Mesenteric fat pad (tissue), 1 donor: ENCODE results near the gene DNAI2. TPM values are rescaled to one million over a fixed set of nuclear protein-coding genes. Genes with fewer than 3 reads are reported as not detected.

Source experiments
- DNase-seq: peaks from one replicate; pipeline ENCODE4 v3.0.0-alpha.2; 2020; ENCODE audit warnings: low spot score
- total RNA-seq: library from RNA; stranded (reverse); fragmentation: NEBNext Ultra II Directional; extraction: Animal tissue kit (Norgen Biotek cat#: 25700); gene quantifications from one replicate; pipeline ENCODE4 v1.2.1, GENCODE V29; 2021
- donor health status: DM: yes; HTN: yes; CAD: no.

DNAI2 gene
- total RNA-seq, 1 donor from 2014 or later, result not detected

DNA sequence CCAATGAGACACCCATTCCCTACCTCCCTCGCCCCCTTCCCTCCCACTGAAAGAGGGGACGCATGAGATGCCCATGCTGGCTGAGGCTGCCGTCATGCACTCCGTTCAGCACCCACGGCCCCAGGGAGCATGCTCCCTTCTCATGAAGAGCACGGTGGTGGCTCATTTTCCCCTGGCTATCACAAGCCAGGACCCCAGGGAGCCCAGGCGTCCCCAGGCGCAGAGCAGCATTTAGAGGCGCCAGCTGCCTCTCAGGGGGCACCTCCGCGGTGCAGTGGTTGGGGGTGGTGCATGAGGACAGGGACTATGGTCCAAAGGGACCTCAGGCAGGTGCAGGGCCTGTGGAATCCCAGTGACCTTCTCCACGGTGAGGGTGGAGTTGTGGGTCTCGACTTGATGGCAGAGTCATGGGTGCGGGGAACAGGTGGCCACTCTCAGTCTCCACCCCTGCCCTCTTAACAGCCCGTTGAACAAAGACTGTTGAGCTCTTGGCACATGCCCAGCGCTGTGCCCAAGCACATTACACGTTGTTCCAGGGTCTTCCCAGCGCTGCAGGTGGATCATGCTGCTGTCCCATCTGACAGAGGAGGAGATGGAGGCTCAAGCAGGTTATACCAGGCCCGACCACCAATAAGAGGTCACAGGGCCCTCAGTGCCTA, 65.6 kb downstream of the DNAI2 start:
- no peak for DNase-seq

DNA sequence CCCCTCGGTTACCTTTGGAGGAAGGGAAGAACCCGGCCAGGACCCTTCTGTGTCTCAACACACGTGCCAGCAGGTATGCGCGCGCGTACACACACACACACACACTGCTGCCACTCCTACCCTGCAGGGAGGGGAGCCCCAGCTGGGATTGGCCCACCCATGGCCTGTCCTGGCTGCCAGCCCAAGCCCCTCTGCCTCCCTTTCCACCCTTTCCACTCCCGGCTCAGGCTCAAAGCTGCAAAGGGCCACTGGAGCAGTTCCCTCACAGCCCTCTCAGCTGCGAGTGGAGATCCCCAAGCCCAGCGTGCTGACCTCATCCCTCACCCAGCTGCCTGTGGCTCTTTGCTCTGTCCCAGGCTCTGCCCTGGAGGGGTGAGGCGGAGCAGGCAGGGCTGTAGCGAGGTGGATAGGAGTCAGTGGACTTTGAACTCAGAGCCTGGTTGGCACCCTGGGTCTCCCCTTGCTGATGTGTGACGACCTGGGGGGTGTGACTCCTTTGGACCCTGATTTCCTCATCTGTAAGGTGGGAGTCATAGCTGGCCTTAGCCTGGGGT, 66.5 kb downstream of the DNAI2 start:
- no peak for DNase-seq

DNA sequence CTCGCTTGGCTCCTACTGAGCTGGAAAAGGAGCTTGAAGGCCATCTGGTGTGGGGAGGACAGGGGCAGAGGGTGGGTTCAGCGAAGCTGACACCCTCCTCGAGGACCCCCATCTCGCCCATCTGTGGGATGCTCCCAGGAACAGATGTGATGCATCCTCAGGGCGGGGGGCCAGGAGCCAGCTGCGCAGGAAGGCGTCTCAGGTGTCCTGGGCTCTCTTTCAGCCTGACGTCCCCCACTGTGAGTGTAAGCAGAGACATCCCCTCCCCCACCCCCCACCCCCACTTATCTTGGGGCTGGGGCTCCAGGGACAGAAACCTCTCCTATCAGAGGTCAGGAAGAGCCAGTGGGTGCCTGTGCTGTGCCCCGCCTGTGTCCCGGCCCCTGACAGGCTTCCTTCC, 68.2 kb downstream of the DNAI2 start:
- DNase-seq, result no peak

DNA sequence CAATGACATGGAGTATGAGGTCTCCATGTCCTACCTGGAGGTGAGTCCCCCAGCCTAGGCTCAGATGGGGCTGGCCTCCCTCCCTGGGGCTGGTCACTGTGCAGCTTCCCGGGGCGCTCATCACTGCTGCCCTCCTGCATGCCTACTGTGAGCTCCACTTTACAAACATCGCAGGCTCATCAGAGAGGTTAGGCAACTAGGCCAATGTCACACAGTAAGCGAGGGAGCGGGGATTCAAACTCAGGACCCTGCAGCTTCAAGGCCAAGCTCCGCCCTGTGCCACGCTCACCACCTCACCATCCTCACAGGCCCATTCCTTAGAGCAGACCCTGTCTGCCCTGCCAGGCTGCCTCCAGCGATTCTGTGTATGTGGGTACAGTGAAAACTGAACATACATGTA, 69.1 kb downstream of the DNAI2 start:
- no peak for DNase-seq

DNA sequence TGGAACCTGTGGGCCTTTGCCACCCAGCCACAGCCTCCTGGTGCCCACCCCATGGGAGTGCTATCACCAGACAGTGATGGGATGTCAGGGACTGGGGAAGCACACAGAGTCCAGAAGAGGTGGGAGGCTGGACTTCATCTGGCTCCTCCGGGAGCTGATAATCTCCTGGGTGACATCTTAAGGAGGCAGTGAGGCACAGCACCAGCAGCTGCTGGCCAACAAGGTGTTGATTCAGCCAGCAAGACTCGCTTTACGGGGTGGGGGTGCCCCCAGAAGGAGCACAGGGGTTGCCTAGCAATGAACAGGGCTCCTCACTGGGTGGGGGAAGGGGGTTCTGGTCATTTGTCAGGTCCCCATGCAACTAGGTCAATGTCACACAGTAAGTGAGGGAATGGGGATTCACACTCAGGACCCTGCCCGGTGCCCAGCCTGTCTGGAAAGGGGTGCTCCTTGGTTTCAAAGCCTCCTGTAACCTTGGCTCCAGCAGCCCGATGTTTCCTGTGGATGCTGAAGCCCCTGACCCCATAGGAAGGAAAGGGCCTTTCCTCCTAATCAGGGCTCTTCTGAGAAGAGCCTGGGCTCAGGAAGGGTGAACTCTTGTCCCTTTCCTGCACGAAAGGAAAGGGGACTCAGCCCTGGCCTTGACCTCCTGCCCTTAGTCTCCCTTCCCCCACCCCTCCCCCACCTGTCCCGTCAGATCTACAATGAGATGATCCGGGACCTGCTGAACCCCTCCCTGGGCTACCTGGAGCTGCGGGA, 69.7 kb downstream of the DNAI2 start:
- no peak for DNase-seq

DNA sequence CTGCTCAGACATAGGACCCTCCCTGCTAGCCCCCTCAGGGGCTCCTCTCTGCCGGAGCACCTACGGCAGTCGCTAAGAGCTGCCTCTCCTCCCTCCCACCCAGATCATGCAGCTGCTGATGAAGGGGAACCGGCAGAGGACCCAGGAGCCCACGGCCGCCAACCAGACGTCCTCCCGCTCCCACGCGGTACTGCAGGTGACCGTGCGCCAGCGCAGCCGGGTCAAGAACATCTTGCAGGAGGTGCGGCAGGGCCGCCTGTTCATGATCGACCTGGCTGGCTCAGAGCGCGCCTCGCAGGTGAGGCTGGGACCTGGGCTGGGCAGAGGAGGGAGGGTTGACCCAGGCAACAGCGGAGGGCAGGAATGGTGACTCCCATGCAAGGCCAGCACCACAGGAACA, 70.6 kb downstream of the DNAI2 start:
- no peak for DNase-seq

DNA sequence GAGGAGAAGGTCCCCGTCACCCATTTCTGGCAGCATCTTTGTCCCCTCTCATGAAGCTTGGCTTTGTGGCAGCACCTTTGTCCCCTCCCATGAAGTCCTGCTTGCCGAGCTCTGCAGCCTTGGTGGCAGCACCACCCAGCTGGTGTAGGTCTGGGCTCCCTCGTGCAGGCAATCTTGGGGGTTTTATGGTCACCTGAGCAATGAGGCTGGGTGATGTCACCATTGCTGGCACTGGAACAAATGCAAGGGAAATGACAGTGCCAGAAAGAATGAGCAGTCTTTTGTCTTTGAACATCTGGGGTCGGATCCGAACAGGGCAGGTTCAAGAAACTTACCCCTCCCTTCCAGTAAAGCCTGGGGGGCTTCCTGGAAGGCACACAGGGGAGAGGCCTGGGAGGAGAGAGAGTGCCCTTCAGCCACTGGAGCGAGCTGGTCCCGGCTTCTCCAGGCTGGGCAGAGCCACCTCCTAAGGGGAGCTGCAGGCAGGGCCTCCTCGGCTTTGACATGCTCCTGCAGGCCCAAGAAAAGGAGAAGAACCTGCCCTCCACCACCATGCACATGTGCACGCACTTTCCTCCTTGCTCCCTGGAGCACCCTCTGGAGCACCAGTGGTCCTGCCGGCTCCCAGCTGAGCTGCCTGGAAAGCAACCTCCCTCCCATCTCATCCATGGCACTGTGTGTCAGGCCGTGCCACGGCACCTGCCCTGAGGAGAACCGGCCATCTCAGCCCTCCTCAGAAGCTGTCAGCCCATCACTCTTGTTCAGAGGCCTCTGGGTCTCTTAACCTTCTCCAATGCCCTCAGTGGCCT, 71.6 kb downstream of the DNAI2 start:
- DNase-seq, result no peak

DNA sequence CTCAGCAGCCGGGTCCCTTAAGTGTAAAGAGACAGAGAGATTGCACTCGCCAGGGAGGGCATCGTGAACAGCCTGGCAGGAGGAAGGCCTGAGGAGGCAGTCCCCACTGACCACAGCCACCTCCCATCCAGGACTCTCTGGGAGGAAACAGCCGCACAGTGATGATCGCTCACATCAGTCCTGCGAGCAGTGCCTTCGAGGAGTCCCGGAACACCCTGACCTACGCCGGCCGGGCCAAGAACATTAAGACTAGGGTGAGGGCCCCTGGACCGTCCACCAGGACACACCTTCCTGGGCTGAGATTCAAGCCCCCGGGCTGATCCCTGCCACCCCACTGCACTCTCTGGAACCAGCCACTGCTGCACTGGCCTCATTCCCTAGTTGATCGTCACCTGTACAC, 73.6 kb downstream of the DNAI2 start:
- DNase-seq, result no peak

DNA sequence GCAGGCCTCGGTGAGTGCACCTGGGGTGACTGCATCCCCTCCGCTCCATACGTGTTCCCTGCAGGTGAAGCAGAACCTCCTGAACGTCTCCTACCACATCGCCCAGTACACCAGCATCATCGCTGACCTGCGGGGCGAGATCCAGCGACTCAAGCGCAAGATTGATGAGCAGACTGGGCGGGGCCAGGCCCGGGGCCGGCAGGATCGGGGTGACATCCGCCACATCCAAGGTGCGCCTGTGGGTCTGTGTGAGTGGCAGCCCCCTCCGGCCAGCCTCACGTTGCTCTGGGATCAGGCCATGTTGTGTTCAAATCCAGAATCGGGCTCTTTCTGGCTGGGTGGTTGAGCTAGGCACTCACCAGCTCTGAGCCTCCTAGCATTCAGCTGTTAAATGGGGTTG, 75.1 kb downstream of the DNAI2 start:
- DNase-seq, result no peak

DNA sequence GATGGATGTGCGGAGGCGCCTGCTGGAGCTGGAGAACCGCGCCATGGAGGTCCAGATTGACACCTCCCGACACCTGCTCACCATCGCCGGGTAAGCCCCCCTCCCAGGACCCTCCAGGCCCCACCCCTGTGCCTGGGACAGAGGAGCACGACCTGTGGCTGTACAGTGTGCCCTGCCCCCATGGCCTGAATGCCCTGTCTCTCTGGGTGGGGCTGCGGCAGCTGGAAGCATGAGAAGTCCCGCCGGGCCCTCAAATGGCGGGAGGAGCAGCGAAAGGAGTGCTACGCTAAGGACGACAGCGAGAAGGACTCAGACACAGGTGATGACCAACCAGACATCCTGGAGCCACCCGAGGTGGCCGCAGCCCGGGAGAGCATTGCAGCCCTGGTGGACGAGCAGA, 76.5 kb downstream of the DNAI2 start:
- DNase-seq, result no peak

DNA sequence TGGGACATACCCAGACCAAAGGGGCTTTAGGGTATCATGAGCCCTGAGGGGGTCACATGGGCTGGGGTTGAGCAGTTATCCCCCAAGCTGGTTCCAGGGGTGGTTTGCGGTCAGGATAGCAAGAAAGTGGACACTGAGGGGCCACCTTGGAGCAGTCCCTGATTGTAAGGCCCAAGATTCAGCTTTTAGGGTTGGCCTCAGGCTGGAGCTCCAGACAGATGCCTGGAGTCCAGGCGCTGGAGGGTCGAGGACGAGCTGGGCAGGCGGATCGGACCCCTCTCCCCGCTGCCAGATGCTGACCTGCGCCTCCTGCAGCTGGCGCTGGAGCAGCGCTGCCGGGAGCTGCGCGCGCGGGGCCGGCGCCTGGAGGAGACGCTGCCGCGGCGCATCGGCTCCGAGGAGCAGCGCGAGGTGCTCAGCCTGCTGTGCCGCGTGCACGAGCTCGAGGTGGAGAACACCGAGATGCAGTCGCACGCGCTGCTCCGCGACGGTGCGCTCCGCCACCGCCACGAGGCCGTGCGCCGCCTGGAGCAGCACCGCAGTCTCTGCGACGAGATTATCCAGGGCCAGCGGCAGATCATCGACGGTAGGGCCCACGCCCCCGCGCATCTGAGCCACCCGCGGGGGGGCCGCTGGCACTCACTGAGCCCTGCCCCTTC, 77.6 kb downstream of the DNAI2 start:
- no peak for DNase-seq

DNA sequence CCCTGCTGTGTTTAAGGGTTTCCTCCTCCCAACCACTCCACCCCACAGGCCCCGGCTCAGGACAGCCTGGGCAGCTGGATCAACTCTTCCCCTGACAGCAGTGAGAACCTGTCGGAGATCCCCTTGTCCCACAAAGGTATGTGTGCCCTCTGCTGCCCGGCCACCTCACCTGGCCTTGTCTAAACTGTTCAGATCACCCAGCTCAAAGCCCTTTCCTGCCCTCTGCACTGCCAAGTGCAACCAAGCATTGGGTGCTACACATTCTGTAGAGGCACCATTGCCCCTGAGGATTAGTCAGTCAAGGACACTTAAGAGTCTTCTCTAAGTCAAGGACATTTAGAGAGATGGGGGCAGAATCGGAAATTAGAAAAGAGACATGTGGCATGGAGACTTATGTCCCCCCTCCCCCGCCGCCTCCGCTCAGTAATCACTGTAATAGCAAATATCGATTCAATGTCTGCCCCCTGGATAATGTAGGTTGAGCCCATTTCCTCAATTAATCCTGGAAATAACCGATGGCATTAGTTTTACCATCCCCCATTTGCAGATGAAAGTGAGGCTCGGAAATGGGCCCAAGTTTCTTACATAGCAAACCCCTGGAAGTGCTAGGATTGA, 79.5 kb downstream of the DNAI2 start:
- DNase-seq, result no peak

DNA sequence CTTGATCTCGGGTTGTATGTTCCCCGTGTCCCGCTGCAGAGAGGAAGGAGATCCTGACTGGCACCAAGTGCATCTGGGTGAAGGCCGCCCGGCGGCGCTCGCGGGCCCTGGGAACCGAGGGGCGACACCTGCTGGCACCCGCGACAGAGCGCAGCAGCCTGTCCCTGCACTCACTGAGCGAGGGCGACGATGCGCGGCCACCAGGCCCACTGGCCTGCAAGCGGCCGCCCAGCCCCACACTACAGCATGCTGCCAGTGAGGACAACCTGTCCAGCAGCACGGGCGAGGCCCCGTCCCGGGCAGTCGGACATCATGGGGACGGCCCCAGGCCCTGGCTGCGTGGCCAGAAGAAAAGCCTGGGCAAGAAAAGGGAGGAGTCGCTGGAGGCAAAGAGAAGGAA, 80.1 kb downstream of the DNAI2 start:
- DNase-seq, result no peak

DNA sequence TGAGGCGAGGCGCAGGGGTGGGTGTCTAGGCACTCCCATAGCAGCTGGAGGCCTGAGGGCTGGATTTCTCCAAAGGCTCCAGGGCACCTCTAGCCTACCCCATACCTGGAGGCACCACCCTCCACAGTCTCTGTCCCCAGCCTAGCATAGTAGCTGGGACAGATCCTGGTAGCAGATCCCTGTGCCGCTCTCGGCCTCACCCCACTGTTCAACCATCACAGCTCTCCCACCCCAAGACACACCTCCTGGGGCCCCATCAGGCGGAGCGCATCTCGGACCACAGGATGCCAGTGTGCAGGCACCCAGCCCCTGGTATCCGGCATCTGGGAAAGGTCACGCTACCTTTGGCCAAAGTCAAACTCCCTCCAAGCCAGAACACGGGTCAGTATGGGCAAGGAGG, 80.5 kb downstream of the DNAI2 start:
- no peak for DNase-seq

DNA sequence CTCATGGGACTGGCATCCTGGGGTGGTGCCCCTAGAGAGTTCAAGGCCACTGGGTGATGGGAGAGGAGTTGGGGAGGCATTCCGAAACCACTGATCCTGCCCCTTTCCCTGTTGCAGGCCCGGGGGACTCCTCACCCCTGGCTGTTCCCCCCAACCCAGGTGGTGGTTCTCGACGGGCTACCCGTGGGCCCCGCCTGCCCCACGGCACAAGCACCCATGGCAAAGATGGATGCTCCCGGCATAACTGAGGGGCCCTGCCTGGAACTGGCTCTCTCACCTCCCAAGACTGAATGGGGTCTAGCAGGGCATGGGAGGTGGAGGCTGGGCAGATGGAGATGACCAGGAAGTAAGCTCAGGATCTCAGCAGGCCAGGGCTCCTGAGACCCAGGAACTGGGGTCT, 81.0 kb downstream of the DNAI2 start:
- no peak for DNase-seq

DNA sequence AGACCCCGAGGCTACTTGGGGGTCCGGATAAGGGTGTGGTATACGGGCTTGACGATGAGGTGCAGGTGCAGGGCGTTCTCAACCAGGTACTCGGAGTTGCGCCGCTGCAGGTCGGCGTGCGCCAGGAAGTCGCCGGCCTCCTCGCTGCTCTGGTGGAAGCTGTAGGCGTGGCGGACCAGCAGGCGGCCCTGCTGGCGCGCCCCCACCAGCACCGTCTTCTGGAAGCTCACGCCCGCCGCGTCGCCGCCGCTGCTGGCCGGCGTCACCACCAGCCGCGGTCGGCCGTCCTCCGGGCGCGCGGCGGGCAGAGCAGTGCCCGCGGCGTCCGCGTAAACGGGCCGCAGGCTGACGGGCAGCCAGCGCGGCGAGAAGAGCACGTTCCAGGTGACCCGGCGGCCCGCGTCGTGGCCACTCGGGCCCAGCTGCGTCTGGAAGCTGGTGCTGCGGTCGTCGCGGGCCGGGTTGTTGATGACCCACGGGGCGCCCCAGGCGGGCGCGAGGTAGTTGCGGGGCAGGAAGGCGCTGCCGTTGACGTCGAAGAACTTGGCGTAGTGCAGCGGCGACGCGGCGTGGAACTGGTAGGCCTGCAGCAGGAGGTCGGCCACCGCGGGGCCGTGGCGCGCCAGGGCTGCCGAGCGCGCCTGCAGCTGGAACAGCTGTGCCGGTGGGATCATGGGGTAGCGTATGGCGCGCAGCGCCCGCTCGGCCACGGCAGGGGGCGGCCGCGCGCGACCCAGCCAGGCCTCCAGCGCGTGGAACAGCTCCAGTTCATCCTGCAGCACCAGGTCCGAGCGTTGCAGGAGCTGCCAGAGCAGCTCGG, 82.8 kb downstream of the DNAI2 start:
- no peak for DNase-seq

DNA sequence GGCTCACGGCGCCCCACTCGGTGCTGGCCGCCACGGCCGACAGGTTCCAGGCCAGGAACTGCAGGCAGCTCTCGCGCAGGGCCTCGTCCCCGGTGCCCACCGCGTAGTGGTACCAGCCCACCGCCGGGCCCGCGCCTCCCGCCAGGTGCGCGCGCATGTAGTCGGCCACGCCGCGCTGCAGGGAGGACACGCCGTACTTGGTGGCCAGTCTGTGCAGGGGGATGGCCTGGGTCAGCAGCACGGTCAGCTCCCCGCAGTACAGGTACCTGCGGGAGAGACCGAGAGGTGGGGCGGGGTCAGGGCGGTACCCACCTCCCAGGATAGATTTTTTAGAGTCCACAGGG, 83.4 kb downstream of the DNAI2 start:
- DNase-seq, result no peak

DNA sequence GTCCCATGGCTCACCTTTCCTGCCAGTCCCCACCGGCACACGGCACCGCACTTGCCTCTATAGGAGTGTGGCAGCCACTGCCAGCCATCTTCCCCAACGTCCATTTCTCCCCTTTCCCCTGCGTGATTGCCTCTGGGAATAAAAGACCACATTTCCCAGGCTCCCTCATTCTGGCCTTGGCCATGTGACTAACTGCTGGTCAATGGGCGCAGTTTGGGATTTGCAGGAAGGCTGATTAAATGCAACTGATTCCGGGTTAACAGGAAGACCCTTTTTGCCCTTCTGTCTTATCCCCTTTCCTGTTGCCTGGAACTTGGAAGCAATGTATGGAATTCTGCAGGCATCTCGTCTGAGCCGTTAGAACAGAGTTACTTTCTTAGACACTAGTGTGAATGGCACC, 84.7 kb downstream of the DNAI2 start:
- no peak for DNase-seq

DNA sequence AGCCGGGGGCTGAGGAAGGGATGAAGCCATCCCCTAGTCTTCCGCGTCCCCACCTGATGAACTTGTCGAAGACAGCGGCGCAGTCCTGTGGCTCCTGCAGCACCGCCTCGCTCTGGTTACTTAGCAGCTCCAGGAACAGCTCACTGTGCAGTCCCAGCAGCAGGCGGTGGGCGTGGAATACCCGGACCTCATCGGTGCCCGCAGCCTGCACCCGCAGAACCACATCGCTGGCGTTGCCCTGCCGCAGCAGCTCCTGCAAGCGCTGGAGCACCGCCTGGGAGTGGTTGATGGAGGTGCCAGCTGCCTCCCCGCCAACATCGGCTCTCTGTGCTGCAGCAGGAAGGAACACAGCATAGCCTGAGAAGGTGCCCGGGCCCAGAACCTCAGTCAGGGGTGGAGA, 85.9 kb downstream of the DNAI2 start:
- no peak for DNase-seq

DNA sequence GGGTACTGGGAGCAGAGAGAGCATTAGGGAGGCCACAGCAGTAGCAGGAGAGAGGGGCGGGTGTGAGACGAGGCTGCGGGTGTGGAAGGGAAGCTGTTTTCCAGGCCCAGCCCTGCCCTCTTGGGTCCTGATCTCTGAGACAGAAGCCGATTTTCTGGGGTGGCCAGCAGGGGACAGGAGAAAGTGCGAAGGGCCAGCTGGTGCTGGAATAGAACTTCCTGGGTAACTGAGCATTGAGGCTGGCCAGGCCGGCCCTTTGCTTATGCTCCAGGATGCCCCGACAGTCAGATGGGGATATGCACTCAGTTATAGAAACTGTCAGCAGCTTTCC, 86.8 kb downstream of the DNAI2 start:
- no peak for DNase-seq
